Right lobe of liver (tissue), 4 donors: ENCODE results near the gene ZC3HAV1.

ENCODE experiments used
- CTCF ChIP-seq, 4 donors: fragments of 200-600 bp in 3 of 4; fragments of 450-650 bp in 1 of 4; IDR thresholded peaks; one replicate each; pipeline versions ENCODE4 v1.5.1 to v1.8.0; 2016 to 2022; ENCODE audit warnings: antibody characterized with exemption in 4 of 4, mild to moderate bottlenecking in 2 of 4
- POLR2A ChIP-seq: fragments of 450-650 bp; IDR thresholded peaks from one replicate; pipeline ENCODE4 v1.6.1; 2017; ENCODE audit warnings: antibody characterized with exemption, mild to moderate bottlenecking
- donor health status: DM: no; HTN: no; CAD: no.
- donor health status: DM: no; HTN: no; CAD: no.
- donor health status: DM: no; HTN: yes; CAD: no.

GRCh38 chr7:139127648-139128047 is 18.1 kb upstream of the ZC3HAV1 start:
- no peak for TF ChIP-seq POLR2A
- no peak for TF ChIP-seq CTCF (IDR thresholded peaks at IDR 0.05)
